Caki2 (cell line): ENCODE results near the gene SENP3. TPM values are rescaled to one million over a fixed set of nuclear protein-coding genes. Genes with fewer than 3 reads are reported as not detected.

Experiments
- DNase-seq: peaks from one replicate; pipeline ENCODE4 v3.0.0-alpha.2; 2015; ENCODE audit warnings: low read depth
- in situ Hi-C: cut with HindIII; loops from 2 replicates; pipeline ENCODE4 v1.10.0; 2016; ENCODE audit warnings: low sequenced_read_pairs, low pct_unique_long_range_greater_than_20kb, mixed read lengths
- total RNA-seq: library from RNA; depleted of rRNA; stranded (reverse); fragments of >200 nt; shearing (Covaris generic); gene quantifications from 2 replicates; pipeline ENCODE4 v1.2.3, GENCODE V29; 2014; ENCODE audit warnings: low replicate concordance

The SENP3 gene
- total RNA-seq, 1 experiment from 2014 or later, result 115 TPM

DNA sequence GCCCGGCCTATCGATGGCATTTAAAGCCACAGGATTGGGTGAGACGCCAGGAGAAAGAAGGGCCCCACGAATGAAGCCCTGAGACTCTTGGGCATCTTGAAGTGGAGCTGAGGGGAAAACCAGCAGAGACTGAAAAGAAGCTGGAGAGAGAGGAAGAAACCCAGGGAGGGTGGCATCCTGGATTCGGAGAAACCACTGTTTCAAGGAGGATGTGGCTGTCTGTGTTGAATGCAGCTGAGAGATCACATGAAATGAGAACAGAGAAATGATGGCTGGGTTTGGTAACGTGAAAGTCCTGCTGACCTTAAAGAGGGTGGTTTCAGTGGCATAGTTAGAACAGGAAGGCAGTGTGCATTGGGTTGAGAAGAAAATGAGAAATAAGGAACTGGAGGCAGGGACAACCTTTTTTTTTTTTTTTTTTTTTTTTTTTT, 9.1 kb upstream of the SENP3 start:
- in situ Hi-C loops, result no loop called here

DNA sequence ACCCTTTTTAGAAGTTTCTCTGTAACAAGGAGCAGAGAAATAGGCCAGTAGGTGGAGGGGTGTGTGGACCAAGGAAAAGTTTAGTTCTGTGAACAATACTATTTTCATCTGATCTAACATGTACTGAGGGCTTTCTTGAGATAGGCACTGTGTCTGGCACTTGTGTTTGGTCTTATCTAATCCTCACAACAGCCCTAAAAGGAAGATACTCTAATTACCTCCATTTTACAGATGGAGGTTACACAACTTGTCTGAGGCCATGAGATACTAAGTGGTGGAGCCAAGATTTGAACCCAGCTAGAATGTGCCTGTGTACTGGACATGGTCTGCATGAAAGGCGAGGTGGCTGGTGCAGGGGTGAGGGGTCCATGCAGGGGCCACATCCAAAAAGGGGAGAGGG, 8.4 kb upstream of the SENP3 start:
- in situ Hi-C loops, result no loop called here
- no peak for DNase-seq

More for the DNA sequence above, 9.1 kb upstream of the SENP3 start:
- no peak for DNase-seq

DNA sequence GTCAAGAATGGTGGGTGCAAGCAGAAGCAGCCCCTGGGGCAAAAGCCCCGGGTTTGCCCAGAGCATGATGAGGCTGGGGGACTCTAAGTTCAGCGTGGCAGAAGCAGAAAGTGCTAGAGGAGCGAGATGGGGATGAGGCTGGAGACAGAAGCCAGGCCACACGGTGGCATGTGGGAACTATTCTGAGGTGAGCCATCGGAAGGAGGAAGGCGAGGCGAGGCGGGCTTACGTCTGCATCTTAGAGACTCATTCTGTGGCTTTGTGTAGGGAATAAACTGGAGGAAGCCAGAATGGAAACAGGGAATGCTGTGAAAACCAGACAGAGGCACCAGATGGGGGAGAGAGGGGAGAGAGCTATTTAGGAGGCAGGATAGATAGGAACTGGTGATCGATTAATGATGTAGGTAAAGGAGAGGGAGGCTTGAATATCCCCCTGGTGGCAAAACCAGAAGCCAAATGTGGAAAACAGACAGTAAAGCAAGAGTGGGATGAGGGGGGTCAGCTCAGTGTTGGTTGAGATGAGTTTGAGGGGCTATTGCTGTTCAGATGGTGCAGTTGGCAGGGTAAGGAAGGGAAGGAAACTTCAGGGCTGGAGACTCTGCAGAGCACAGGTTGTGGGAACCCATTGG, 6.3 kb upstream of the SENP3 start:
- no peak for DNase-seq
- in situ Hi-C loops, result no loop called here

DNA sequence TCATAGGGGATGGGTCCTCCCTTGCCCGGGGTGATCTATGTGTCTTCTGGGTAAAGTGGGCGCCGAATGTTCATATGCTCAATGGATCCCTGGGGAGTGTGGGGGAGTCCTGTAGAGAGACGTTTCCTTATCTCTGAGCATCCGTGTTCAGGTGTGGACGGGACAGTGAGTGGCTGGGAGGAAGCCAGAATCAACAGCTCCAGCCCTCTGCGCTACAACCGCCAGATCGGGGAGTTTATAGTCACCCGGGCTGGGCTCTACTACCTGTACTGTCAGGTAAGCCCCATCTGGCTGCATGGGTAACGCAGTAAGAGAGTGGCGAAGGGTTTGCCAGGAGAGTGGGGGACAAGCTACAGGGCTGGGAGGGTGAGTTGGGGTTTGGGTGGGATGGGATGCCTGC, 5.1 kb upstream of the SENP3 start:
- no peak for DNase-seq
- in situ Hi-C loops, result no loop called here

DNA sequence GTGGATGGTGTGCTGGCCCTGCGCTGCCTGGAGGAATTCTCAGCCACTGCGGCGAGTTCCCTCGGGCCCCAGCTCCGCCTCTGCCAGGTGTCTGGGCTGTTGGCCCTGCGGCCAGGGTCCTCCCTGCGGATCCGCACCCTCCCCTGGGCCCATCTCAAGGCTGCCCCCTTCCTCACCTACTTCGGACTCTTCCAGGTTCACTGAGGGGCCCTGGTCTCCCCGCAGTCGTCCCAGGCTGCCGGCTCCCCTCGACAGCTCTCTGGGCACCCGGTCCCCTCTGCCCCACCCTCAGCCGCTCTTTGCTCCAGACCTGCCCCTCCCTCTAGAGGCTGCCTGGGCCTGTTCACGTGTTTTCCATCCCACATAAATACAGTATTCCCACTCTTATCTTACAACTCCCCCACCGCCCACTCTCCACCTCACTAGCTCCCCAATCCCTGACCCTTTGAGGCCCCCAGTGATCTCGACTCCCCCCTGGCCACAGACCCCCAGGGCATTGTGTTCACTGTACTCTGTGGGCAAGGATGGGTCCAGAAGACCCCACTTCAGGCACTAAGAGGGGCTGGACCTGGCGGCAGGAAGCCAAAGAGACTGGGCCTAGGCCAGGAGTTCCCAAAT, 4.5 kb upstream of the SENP3 start:
- in situ Hi-C loops, result no loop called here
- DNase-seq, result no peak

DNA sequence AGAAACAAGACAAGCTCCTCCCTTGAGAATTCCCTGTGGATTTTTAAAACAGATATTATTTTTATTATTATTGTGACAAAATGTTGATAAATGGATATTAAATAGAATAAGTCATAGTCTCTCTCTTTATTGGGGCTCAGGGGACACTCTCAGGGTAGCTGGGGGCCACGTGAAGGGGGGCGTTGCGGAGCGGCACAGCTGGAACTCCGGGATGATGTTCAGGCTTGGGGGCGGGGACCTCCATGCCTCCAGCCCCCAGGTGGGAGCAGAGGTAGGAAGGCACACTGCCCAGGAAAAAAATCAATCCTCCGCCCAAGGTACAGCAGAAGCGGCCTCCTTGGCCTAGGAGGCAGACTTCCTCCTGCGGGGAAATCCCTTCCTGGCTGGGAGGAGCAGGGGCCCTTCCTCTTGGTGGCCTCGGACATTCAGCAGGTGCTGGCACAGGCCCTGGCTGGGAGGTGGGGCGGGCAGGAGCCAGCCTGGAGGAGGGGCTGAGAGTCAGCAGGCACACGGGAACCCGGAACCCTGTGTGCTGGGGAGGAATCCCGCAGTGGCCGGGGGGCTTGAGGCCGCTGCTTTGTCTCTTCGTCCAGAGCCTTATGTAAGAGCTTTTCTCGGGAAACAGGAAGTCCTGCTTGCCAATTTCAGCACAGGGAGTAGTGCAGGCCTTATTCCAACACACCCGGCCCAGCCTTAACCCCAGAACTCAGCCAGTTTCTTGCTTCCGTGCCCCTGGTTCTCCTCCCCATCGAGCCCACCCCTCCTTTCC, 3.8 kb upstream of the SENP3 start:
- in situ Hi-C loops, result no loop called here
- peak; percentile 59 for DNase-seq

DNA sequence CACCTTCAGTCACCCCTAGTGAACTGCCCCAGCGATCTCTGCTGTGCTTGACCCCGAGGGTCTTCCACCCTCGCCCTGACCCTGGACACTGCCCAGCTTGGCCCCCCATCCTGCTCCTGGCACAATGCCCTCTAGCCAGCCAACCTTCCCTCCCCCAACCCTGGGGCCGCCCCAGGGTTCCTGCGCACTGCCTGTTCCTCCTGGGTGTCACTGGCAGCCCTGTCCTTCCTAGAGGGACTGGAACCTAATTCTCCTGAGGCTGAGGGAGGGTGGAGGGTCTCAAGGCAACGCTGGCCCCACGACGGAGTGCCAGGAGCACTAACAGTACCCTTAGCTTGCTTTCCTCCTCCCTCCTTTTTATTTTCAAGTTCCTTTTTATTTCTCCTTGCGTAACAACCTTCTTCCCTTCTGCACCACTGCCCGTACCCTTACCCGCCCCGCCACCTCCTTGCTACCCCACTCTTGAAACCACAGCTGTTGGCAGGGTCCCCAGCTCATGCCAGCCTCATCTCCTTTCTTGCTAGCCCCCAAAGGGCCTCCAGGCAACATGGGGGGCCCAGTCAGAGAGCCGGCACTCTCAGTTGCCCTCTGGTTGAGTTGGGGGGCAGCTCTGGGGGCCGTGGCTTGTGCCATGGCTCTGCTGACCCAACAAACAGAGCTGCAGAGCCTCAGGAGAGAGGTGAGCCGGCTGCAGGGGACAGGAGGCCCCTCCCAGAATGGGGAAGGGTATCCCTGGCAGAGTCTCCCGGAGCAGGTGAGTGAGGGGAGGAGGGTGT, 3.0 kb upstream of the SENP3 start, which contains the start of gene TNFSF13:
Gene TNFSF13, plus strand, starts transcription at position 207 of the 776 bp plus-strand sequence. Its CDS starts 290 bp downstream, at position 497.
- in situ Hi-C loops, result no loop called here
- no peak for DNase-seq

DNA sequence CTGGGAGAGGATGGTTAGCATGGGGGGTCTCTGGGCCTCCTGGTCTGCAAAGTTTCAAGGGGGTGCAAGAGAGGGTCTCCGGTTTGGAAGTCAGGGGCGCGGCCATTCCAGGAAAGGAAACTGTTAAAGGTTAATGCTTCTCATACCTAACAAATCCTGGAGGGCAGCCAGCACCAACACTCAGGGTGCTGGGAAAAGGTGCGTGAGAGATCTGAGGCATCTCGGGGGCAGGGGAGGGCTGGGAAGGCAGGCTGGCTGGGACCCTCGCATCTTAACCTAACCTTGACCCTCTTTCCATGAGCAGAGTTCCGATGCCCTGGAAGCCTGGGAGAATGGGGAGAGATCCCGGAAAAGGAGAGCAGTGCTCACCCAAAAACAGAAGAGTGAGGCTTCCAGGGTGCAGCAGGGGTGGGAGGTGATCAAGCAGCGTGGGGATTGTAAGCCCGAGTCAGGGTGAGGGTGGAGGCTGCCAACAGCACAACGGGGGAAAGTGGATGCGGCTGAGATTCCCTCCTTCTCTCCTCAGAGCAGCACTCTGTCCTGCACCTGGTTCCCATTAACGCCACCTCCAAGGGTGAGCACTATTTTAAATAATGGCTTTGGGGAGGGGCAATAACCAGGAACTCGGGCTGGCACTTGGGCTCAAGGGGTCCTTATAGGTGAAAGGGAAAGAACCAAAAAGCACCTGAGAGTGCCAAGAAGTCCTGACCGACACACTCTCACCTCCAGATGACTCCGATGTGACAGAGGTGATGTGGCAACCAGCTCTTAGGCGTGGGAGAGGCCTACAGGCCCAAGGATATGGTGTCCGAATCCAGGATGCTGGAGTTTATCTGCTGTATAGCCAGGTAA, 2.2 kb upstream of the SENP3 start:
- in situ Hi-C loops, result no loop called here
- DNase-seq, result no peak

DNA sequence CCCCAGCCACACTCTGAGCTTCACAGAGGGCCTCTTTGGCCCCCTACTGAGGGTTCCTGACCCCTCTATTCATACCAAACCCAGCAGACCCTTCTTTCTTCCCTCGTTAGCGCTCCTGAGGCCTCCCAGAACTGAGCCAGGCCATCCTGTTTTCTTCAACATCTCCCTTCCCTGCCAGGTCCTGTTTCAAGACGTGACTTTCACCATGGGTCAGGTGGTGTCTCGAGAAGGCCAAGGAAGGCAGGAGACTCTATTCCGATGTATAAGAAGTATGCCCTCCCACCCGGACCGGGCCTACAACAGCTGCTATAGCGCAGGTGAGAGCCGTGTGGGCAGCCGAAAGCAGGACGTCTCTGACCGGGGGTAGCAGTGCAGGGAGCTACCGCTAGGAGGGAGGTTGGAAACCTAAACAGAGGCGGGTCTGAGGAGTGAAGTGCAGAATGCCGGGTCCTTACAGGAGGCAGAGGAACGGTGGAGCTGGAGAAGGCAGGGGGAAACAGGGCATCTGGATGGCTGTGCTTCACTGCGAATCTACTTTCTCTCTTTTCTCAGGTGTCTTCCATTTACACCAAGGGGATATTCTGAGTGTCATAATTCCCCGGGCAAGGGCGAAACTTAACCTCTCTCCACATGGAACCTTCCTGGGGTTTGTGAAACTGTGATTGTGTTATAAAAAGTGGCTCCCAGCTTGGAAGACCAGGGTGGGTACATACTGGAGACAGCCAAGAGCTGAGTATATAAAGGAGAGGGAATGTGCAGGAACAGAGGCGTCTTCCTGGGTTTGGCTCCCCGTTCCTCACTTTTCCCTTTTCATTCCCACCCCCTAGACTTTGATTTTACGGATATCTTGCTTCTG, 1.3 kb upstream of the SENP3 start:
- no peak for DNase-seq
- in situ Hi-C loops, result no loop called here

DNA sequence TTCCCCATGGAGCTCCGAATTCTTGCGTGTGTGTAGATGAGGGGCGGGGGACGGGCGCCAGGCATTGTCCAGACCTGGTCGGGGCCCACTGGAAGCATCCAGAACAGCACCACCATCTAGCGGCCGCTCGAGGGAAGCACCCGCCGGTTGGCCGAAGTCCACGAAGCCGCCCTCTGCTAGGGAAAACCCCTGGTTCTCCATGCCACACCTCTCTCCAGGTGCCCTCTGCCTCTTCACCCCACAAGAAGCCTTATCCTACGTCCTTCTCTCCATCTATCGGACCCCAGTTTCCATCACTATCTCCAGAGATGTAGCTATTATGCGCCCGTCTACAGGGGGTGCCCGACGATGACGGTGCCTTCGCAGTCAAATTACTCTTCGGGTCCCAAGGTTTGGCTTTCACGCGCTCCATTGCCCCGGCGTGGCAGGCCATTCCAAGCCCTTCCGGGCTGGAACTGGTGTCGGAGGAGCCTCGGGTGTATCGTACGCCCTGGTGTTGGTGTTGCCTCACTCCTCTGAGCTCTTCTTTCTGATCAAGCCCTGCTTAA, 617 bp upstream of the SENP3 start:
- DNase-seq, result peak; percentile 77
- in situ Hi-C loops, result no loop called here

DNA sequence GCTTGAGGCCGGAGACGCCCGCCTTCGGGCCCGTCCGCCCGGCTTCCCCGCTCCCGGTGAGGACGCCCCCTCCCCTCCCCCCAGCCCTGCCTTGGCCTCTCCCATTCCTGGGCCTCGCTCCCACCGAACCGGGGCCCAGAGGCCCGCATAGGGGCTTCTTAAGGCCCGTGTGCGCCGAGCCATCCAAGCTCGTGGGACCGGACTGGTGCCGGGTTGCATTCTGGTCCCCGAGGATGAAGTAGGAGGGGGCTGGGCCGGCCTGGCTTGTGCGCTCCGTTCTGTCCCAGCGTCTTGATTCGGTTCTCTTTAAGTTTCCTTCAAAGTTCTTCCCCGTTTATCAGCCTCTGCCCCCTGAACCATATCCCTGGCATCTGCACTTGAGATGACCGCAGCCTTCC, 488 bp downstream of the SENP3 start:
- in situ Hi-C loops, result no loop called here
- DNase-seq, result no peak

DNA sequence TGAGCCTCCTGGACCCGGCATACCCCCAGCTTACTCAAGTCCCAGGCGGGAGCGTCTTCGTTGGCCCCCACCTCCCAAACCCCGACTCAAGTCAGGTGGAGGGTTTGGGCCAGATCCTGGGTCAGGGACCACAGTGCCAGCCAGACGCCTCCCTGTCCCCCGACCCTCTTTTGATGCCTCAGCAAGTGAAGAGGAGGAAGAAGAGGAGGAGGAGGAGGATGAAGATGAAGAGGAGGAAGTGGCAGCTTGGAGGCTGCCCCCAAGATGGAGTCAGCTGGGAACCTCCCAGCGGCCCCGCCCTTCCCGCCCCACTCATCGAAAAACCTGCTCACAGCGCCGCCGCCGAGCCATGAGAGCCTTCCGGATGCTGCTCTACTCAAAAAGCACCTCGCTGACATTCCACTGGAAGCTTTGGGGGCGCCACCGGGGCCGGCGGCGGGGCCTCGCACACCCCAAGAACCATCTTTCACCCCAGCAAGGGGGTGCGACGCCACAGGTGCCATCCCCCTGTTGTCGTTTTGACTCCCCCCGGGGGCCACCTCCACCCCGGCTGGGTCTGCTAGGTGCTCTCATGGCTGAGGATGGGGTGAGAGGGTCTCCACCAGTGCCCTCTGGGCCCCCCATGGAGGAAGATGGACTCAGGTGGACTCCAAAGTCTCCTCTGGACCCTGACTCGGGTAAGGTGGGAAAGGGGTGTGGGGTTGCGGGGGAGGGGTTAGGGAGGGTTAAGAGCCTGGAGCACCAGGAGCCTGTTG, 1.6 kb downstream of the SENP3 start:
- no peak for DNase-seq
- in situ Hi-C loops, result no loop called here

DNA sequence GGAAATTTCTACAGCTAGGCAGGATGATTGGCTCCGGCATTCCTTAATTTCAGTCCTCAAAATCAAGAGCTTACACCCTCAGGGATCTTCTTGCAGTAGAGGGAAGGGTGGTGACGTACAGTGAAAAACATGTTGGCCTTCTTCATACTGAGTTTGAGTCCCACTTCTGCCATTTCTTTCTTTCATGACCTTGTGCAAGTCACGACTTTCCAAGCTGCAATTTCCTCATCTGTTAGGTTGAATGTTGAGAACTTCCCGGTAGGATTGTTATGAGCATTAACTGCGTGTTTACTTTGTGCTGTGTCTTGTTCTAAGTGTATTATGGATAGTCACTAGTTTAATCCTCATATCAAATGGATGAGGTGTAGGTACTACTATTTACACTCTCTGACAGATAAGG, 7.9 kb downstream of the SENP3 start:
- in situ Hi-C loops, result no loop called here
- no peak for DNase-seq

DNA sequence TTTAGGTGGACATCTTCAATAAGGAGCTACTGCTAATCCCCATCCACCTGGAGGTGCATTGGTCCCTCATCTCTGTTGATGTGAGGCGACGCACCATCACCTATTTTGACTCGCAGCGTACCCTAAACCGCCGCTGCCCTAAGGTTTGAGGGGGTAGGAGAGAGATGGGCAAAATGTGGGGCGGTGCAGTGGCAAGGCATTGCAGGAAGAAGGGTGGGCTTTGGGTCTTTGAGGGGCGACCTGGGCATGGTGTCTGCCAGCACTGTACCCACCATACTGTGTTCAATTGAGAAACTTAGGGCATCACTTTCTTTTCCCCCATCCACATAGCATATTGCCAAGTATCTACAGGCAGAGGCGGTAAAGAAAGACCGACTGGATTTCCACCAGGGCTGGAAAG, 8.6 kb downstream of the SENP3 start:
- in situ Hi-C loops, result no loop called here
- no peak for DNase-seq

DNA sequence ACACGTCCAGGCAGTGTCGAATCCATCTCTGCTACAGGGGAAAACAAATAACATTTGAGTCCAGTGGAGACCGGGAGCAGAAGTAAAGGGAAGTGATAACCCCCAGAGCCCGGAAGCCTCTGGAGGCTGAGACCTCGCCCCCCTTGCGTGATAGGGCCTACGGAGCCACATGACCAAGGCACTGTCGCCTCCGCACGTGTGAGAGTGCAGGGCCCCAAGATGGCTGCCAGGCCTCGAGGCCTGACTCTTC, 10.5 kb downstream of the SENP3 start:
- in situ Hi-C loops, result no loop called here
- DNase-seq, result no peak

DNA sequence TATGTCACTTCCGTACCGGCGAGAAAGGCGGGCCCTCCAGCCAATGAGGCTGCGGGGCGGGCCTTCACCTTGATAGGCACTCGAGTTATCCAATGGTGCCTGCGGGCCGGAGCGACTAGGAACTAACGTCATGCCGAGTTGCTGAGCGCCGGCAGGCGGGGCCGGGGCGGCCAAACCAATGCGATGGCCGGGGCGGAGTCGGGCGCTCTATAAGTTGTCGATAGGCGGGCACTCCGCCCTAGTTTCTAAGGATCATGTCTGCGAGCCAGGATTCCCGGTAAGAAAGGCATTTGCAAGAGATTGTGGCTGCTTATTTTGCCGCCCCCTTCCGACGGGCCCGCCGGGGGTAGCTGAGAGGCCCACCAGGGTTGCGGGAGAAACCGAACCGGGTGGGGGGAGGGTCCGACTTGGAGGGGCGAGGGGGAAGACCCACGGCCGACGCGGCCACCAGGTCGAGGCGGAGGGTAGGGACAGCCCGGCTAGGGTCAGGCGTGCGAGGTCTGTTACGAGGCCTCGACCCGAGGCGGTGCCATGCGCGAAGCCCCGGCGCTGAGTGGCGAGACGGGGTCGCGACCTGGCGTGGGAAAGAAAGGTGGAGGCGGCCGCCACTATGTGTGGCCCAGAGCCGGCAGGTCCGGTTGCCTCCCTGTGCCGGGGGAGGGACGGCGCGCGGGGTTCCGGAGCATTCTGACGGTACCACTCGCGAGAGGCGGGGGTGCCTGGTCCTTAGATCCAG, 11.0 kb downstream of the SENP3 start:
- in situ Hi-C loops, result no loop called here
- peak; percentile 97 for DNase-seq
